NCI-H2029 treated with DMSO at 0.1 percent for 48 hours (cell line): ENCODE data around the gene ZNF664.

Experiments
- DNase-seq: peaks from one replicate; lab custom pipeline; 2025; lab: John Stamatoyannopoulos, UW

ZNF664 gene

DNA sequence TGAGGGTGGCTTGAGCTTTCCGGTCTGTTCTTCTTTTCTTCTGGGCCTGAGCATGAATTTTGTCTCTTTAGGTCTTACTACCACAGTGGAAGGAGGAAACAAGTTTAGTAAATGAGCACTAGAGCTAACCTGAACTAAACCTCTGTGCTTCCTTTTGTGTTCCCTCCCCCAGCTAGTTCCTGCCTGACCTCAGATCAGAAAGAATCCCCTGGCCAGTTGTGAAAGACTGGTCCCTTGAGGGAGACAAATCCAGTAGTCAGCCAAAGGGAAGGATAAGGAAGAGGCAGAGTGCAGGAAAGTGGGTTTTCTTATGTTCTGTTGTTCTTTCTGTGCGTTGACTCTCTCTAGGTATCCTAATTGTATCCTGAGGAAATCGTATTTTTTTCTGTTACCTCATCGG is 17.5 kb downstream of the ZNF664 start:
- DNase-seq, result no peak

DNA sequence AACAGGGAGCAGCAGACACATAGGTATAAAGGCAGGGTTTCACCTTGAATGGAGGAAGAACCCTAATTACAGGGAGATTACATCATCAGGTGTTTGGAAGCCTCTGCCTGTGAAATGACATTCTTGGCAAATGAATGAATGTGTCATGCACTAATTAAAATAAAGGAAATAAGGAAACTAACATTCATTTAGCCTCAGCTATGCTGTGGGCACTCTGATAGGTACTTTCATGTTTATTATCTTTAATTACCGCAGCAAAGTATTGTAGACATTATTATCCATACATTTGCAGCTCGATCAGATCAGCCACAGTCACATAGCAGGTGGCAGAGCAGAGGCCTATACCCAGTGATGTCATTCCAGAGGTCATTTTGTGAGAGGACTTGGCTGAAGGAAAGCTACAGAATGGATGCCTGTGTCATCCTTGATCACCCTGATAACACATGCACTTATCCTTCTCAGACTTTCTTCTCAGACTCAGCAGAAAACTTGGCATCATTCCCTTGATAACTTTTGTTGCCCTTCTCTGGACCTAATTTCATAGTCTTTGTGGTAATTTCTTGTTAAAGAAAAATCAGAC is 18.4 kb downstream of the ZNF664 start:
- DNase-seq, result no peak

DNA sequence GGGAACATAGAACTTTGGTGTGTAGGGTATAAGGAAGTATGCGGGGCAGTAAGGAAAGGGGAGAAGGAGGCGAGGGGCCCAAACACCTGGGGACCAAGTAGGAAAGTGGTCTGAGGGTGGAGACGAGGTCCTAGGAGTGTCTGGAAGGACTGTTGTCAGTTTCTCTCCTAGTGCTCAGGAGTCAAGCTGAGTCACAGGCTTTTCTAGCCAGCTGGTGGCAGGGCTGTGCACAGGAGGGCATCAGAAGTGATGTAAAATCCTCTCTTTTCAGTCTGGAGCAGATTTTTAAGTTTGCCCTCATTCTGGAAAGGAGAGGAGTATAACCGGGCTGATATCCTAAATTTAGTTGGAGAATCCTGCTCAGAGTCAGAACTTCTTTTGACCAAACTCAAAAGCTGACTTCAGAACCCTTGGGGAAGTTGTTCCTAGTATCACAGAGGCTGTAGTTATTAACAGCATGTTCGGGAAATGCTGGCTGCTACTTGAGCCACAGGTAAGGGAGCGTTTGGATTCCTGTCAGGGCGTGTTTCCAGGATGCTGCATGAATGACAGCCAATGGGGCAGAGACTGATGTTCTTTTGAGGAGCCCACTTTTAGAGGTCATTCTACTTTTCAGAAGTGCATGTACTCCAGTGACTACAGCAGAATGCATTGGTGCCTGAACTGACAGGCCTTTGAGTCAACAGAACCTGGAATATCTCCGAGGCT is 19.3 kb downstream of the ZNF664 start:
- no peak for DNase-seq

DNA sequence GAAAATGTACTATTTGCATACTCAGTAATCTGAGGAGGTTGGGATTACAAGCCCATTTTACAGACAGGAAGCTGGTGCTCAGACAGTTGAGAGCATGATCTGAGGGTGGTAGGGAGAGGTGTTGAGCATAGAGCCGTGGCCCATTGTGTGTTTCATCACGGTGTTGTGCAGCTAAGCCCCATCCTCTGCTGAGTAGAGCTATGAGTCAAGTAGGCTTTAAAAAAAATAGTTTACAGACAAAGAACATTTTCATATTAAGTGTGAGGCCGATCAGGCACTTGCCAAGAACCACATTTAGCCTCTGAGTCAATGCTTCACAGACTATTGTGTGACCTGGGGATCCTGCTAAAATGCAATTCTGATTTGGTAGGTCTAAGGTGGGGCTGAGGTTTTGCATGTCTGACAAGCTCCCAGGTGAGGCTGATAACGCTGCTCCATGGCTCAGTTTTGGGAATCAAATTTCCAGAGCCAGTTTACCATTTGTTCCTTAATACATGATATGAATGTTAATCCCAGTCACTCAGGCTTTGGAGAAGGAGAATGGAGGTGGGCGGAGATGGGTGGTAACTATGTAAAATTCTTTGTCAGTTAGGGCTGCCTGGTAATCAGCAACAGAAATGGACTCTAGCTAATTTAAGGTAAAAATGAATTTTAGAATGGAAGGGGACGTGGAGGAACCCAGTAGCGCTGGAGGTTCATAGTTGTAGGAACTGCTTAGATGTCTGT is 22.2 kb downstream of the ZNF664 start:
- DNase-seq, result no peak

DNA sequence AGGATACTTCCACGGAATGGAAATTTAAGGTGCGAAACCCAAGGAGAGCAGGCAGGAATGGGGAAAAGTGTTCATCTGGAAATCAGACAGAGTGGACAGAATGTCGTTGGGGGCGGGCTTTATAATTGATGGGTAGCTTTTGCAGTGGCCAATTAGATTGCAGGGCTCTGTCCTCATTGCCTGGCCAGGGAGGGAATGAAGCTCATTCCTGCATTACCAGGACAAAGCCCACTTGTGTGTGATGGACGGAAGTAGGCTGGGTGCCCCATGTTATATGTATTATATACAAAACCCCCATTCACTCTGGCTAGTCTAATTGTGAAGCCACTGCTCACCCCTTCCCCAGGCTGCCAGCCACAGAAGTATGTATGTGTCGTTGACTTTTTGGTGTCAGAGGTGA is 23.6 kb downstream of the ZNF664 start:
- no peak for DNase-seq

DNA sequence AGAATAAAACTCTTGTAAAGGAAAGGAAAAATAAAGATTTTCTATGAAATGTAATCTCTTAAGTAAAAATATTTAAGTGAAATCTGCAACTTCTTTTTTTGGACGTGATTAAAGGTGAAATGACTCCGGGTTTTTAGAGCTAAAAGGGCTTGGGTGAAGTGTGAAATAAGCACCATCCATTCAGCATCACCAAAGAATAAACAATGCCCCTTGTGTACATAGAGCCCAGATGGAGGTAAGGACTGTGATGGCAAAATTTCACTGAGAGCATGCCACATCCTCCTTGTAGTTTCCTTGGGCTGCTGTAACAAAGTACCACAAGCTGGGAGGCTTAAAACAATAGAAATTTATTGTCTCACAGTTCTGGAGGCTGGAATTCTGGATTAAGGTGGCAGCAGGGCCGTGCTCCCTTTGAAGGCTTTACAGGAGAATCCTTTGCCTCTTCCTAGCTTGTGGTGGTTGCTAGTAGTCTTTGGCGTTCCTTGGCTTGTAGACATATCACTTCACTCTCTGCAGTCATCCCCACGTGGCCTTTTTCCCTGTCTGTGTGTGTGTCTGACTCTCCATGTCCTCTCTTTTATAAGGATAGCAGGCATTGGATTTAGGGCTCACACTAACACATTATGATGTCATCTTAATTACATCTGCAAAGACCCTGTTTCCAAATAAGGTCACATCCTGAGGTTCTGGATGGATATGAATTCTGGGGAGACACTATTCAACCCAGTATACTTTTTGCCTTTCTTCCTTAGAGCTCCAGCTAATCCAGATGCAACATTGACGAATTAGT is 24.2 kb downstream of the ZNF664 start:
- no peak for DNase-seq

DNA sequence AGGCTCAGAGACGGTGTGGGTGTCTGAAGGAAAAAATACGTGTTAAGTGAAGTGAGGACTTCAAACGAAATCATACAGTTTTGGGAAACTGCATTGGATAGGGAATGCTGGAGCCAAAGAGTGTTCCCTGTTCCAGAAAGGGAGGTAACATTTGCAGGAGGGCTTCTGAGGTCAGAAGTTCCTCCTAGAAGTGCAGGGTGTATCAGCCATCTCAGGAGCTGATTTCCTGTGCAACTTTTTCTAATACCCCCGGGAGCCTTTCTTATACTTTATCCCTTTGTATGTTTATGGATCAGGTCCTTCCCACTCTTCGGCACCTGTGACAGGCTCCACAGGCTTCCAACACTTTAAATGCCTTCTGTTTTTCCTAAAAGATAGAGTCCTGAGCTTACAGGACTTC is 24.9 kb downstream of the ZNF664 start:
- no peak for DNase-seq

DNA sequence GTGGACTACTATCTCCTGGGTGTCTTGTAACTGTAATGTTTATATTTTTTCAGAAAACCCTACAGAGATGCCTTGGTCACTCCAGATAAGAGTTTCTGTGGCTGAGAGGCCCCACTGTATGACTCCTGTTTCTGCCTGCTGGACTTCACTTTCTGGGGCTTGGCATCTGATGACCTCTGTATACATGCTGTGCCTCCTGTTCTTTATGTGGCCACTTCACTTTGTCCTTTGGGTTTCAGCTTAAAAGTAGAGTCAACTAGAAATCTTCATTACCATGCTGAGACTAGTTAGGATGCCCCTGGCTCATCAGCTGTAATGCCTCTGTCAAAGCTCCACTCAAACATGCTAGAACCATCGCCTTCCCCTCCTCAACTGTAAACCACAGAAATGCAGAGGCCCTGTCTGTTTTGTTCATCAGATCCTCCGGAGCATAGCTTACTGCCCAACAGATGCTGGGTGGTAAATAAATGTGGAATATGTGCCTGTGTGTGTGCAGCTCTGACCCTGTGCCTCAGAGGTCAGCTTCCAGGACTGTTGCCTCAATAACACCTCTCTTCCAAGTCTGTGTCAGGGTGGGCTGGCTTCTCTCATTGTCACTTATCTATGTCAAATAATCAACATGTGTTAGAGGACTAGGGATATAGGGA is 25.5 kb downstream of the ZNF664 start:
- no peak for DNase-seq

DNA sequence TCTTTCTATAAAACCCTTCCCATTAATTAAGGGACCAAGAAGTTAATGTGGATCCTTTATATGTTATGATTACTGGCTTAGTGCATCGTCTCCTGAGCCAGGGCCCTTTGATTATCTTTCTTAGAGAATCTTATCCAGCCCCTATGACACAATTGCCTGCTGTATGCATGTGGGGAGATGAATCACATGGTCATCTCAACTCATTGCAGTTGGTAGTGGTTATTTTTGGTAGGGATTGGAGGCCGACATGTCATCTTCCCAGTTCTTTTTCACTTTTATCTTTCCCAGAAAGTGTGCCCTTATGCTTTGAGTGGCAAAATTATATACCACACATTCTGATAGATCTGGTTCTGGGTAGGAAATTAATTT is 26.0 kb downstream of the ZNF664 start:
- no peak for DNase-seq

DNA sequence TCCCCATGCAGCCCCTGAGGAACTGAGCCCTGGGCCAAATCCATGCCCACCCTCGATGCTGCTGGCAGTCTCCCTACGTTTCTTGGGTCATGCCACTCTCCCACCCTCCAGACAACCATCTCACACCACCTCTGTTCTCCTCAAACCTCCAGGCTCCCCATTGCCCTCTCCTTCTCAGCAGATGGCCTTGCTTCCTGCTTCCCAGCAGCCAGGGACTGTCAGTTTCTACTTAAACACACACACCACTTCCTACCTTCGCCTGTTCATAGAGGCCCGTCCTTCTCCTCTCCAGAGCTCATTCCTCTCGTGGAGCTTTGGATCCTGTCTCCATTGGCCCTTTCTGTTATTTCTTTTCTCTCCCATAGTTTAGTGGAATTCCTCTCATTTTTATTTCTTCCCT is 27.1 kb downstream of the ZNF664 start:
- DNase-seq, result no peak

DNA sequence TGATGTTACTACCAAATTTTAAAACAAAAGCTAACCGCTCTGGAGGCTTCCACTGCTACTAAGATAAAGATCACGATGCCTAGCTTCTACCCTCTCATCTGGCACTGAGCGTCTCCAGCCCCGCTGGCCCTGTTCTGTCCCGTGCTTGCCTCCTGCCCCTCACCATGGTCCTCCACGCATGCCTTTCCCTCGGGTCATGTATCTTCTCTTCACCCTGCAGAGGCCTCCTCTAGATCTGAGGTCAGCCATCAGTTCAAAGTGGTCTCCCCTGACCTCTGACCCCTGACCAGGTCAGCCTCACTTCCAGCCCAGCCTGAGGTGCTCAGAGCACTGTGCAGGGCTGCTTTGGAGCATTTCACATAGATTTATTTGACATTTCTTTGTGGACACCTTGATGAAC is 28.3 kb downstream of the ZNF664 start:
- DNase-seq, result no peak

DNA sequence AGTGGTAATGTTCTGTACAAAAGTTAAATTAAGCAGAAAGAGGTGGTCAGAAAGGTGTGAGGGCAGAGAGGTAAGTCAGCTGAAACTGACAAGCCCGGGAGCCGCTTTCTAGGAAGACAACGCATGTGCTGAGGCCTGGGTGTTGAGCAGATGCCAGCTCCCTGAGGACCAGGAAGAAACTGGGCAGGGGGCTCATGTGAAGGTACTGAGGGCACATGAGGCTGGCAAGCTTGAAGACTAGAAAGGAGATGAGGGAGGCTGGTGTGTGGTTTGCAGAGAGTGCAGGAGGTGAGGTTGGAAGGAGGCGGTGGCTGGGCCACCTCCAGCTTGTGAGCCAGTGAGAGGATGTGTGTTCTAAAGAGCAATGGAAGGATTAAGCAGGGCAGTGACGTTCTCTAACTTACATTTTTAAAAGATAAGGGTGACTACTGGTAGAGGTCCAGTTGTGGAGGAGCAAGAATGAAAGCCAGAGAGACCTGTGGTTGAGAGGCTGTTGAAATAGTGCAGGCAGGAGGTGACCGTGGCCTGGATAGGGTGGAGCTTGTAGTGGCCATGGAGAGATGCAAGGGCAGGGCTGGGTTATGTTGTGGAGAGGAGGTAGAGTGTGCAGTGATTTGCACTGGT is 29.1 kb downstream of the ZNF664 start:
- no peak for DNase-seq

DNA sequence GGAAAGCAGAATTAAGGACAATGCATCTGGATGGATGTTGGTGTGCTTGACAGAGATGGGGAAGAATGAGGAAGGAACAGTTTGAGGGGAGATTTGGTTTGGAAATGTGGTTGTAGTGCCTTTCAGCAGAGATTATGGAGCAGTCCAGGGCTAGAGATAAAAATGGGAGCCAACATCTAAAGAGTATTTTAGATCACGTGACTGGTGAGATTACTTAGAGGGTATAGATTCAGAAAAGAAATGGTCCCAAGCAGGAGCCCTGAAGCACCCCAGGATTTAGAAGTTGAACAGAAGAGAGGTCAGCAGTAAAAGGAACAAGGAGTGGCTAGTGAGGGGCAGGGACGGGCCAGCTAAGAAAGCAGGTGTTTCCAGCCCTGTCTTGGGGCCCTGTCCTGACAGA is 29.6 kb downstream of the ZNF664 start:
- no peak for DNase-seq

DNA sequence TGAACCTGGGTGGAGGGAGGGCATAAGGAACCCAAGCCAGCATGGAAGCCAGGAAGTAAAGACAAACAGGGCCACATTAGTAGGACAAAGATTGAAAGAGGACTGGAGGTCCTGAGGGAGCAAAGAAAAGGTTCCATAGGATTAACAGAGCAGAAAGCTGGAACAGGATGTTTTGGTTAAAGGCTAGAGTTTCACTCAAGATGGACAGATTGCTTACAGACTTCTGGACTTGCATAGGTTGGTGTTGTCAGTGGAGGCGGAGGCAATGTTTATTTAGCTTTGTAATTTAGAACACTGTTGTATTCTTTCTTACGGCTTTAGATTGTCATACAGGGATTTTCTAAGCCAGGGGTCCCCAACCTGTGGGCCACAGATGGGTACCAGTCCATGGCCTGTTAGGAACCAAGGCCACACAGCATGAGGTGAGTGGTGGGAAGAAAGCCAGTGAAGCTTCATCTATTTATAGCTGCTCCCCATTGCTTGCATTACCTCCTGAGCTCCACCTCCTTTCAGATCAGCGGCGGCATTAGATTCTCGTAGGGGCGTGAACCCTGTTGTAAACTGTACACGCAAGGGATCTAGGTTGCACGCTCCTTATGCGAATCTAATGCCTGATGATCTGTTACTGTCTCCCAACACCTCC is 31.3 kb downstream of the ZNF664 start:
- DNase-seq, result no peak

DNA sequence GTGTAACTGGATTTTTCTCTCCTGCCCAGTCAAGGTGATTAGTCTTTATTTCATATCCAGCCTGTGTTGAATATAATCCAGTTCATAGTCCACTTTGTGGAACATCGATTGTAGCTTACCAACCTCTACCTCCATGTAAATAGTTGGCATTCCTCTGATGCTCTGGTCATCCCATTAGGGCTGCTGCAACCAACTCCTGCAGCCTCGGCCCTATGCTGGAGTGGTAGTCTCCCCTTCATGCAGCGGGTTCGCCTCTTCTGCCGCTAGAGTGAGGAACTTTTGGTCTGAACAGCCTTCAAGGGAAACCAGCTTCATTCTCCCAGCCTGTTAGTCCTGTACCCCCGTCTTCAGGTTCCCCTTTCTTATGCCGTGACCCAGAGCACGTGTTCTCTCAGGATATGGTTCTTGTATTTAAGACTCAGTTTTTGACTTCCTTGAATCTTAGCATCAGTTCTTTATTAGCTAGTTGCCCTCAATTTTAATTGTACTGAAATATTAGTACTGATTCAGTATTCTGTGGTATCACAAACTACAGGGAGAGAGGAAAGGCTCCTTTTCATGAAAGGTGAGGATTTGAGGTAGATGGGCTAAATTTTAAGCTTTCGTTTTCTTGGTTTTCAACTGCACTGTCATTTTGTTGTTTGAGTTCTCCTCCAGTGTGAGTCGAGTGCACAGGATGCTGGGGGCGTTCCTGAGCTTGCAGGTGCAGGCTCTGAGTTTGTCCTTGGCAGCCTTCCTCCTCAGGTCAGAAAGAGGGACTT is 33.2 kb downstream of the ZNF664 start:
- DNase-seq, result no peak

DNA sequence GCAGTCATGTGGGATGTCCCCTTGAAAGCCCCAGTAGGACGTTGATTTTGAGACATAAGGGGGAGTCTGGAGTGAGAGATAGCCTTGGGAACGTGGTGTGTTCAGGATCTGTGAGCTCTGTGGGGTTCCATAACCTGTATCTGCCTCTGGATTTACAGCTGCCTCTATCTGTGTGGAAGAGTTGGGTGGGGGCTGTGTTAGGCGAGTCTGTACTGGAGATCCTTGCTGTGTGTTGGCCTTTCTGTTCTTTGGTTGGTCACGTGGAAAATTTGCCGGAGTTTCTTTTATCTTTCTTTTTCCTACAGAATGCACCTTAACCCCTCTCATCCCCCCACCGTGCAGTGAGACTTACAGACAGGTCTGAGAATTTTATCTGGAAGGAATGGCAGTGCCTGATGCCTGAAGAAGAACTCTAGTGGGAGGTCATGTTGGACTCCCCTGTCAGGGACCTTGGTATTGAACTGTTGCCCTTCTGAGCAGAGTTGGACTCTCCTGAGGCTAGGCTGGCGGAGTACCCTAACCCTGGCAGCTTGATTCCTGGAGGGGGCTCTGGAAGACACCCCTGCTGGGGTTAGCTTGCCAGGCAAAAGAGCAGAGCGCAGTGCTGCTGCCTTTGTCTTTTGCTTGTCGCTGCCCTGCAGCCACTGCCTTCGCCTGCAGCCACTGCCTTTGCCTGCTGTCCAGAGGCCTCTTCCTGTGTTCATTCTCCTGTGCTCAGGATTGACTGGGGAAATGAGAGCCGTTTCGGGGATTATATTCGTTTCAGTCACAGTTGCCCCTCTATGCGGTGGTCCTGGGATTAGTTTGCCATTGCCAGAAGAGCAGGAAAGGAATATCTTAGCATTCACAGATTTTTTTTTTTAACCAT is 34.1 kb downstream of the ZNF664 start:
- DNase-seq, result no peak

DNA sequence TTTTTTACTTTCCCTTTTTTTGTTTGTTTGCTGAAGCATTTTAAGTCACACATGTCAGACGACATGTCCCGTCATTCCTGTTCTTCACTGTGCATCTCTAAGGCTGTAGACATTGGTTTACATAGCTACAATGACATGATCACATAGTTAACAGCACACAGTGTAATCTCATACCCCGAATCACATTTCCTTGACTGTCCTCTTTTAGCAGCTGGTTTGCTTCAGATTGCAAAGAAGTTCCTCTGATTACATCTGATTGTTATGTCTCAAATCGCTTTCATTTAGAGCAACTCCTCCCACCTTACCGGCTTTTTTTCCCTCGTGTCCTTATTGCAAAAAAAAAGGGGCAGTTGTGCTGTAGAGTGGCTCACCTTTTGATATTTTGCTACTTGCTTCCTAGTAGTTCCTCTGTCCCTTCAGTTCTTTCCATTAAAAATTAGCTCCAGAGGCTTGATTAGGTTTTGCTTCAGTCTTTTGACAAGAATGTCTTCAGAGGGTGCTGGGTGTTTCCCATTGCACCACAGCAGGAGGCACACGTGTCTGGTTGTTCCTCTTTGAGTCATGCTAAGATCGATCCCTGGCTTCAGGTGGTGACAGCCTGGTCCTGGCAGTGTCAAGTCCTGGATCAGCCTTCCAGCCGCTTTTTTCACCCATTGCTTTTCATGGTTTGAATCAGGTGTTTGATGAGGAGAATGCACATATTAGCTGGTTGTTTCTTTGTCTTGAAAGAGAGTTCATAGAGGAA is 35.0 kb downstream of the ZNF664 start:
- no peak for DNase-seq

DNA sequence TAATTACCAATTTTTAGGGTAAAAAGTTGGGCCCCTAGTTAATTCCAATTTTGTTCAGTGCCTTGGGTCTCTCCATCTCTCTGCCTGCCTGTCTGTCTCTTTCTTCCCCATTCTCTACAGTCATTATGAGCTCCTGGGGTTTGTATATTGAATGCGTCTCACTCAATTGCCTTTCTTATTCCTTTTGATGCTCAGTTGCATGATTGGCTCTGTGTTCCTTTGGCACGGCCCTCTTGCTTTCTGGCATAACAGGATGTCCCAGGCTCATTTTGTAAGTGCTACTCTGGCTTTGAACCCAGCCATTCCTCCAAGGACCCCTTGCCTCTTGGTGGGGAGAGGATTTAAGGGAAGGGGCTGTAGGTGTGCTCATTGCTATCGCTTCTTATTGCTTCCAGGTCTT is 35.6 kb downstream of the ZNF664 start:
- DNase-seq, result no peak

DNA sequence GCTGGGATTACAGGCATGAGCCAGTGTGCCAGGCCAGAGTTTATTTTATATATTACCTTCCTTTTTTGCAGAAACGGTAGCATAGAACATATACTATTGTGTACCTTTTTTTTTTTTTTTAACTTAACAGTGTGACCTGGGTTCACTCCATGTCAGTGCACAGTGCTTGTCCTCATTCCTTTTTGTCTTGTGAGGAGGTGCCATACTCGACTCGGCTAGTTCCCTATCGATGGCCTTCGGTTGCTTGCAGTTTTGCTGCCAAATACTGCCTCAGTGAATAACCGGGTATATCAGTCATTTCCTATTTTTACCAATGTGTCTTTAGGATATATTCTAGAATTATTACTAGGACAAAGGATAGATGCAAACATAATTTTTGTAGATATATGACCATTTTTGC is 36.8 kb downstream of the ZNF664 start:
- DNase-seq, result no peak
